Erythroblast (primary cell): ENCODE results near the gene SMARCC2.

Experiments used
- GATA1 ChIP-seq: IDR thresholded peaks from 2 replicates; pipeline ENCODE4 v1.6.1; 2011; ENCODE audit warnings: low read depth, mild to moderate bottlenecking, control low read depth, low read length, moderate library complexity
- POLR2A ChIP-seq: IDR thresholded peaks from 2 replicates; pipeline ENCODE4 v1.6.1; 2011; ENCODE audit warnings: mild to moderate bottlenecking, low read length

DNA sequence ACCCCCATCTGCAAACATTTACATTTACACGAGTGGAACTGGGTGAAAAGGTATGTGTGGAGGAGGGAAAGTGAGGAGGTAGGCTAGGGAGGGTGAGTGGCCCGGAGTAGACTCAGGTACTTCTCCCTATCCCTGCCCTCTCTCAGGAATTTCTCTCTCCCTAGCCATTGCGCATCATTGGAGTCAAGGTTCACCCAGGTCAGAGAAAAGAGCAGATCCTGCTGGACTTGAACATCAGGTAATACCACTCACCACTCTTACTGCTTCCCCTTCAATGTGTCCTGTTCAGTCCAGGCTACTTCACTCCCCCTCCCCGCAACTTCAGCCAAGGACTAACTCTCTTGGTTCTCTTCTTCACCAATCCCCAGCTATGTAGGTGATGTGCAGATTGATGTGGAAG lies 58.4 kb downstream of the SMARCC2 start:
- TF ChIP-seq POLR2A = no peak
- TF ChIP-seq GATA1 = no peak
